Neural cell (in vitro differentiated cells): ENCODE data around the gene CERKL.

Experiments
- RAD21 ChIP-seq: fragments of 450-650 bp; conservative IDR thresholded peaks from 2 replicates; pipeline ENCODE4 v1.6.1; 2014; ENCODE audit warnings: antibody characterized with exemption, mild to moderate bottlenecking, moderate library complexity
- TF ChIP-seq, protein P1 (sequence below): IDR thresholded peaks from 2 replicates; pipeline ENCODE4 v1.6.1; 2012; ENCODE audit warnings: borderline replicate concordance
- TF ChIP-seq, protein P2 (sequence below): fragments of 450-650 bp; IDR thresholded peaks from 2 replicates; pipeline ENCODE4 v1.5.1; 2014; ENCODE audit warnings: antibody characterized with exemption, mild to moderate bottlenecking, moderate library complexity; ENCODE audit not compliant: poor library complexity, severe bottlenecking

GRCh38 chr2:181682795-181683517 lies 26.1 kb upstream of the CERKL start:
- TF ChIP-seq, protein P1, sequence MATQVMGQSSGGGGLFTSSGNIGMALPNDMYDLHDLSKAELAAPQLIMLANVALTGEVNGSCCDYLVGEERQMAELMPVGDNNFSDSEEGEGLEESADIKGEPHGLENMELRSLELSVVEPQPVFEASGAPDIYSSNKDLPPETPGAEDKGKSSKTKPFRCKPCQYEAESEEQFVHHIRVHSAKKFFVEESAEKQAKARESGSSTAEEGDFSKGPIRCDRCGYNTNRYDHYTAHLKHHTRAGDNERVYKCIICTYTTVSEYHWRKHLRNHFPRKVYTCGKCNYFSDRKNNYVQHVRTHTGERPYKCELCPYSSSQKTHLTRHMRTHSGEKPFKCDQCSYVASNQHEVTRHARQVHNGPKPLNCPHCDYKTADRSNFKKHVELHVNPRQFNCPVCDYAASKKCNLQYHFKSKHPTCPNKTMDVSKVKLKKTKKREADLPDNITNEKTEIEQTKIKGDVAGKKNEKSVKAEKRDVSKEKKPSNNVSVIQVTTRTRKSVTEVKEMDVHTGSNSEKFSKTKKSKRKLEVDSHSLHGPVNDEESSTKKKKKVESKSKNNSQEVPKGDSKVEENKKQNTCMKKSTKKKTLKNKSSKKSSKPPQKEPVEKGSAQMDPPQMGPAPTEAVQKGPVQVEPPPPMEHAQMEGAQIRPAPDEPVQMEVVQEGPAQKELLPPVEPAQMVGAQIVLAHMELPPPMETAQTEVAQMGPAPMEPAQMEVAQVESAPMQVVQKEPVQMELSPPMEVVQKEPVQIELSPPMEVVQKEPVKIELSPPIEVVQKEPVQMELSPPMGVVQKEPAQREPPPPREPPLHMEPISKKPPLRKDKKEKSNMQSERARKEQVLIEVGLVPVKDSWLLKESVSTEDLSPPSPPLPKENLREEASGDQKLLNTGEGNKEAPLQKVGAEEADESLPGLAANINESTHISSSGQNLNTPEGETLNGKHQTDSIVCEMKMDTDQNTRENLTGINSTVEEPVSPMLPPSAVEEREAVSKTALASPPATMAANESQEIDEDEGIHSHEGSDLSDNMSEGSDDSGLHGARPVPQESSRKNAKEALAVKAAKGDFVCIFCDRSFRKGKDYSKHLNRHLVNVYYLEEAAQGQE = no peak
- TF ChIP-seq RAD21 = no peak
- TF ChIP-seq, protein P2, sequence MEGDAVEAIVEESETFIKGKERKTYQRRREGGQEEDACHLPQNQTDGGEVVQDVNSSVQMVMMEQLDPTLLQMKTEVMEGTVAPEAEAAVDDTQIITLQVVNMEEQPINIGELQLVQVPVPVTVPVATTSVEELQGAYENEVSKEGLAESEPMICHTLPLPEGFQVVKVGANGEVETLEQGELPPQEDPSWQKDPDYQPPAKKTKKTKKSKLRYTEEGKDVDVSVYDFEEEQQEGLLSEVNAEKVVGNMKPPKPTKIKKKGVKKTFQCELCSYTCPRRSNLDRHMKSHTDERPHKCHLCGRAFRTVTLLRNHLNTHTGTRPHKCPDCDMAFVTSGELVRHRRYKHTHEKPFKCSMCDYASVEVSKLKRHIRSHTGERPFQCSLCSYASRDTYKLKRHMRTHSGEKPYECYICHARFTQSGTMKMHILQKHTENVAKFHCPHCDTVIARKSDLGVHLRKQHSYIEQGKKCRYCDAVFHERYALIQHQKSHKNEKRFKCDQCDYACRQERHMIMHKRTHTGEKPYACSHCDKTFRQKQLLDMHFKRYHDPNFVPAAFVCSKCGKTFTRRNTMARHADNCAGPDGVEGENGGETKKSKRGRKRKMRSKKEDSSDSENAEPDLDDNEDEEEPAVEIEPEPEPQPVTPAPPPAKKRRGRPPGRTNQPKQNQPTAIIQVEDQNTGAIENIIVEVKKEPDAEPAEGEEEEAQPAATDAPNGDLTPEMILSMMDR = no peak
